ENCODE data around the gene BANF1.

- TF ChIP-seq POLR2A (IDR thresholded peaks at IDR 0.05; ENCODE audit: low read depth, low read length) (no peak), POLR2AphosphoS5 (IDR thresholded peaks at IDR 0.05; ENCODE audit: low read depth, low read length) (no peak), TAF1 (IDR thresholded peaks at IDR 0.05; ENCODE audit: borderline replicate concordance, low read depth, low read length) (no peak)
Observed at GRCh38 chr11:66007201-66007634, 4.9 kb downstream of the BANF1 start.
